Kidney (tissue), 22 donors: ENCODE data around the gene IFIT2. TPM values are rescaled to one million over a fixed set of nuclear protein-coding genes. Genes with fewer than 3 reads are reported as not detected.
"Not testable (repeated sequence)": the region's sequence is repeated elsewhere in the genome, so short reads cannot be mapped to it uniquely, and the experiment has no call there.

Experiments used
- DNase-seq, 5 donors: peaks; one replicate each; pipeline ENCODE4 v3.0.0-alpha.2; 2013 to 2020
- FAIRE-seq: peaks from 2 replicates; lab custom pipeline; 2012; peaks lifted over from hg19 to GRCh38; lab: Jason Lieb, UNC
- H3K27ac ChIP-seq, 2 donors: one replicate each; pipeline ENCODE4 v1.7.0; 2013; ENCODE audit warnings: low read depth in 2 of 2, low read length in 2 of 2, inconsistent platforms in 1 of 2
- H3K27me3 ChIP-seq: one replicate; pipeline ENCODE4 v1.7.1; 2013; ENCODE audit warnings: low read length, inconsistent platforms; ENCODE audit not compliant: control insufficient read depth, insufficient read depth
- H3K36me3 ChIP-seq, 3 donors: one replicate each; pipeline versions ENCODE4 v1.7.0 to v1.7.1; 2013; ENCODE audit warnings: low read length in 3 of 3, control low read depth in 1 of 3, inconsistent platforms in 1 of 3; ENCODE audit not compliant: insufficient read depth in 3 of 3, control insufficient read depth in 2 of 3
- H3K4me1 ChIP-seq, 3 donors: one replicate each; pipeline versions ENCODE4 v1.7.0 to v1.7.1; 2013; ENCODE audit warnings: low read length in 3 of 3, inconsistent platforms in 1 of 3, low read depth in 1 of 3; ENCODE audit not compliant: control insufficient read depth in 2 of 3, insufficient read depth in 2 of 3
- H3K4me3 ChIP-seq, 3 donors: one replicate each; pipeline versions ENCODE4 v1.7.0 to v1.8.1; 2013; ENCODE audit warnings: low read length in 3 of 3, control low read depth in 1 of 3, inconsistent platforms in 1 of 3
- H3K9ac ChIP-seq, 3 donors: one replicate each; pipeline versions ENCODE4 v1.7.0 to v1.7.1; 2013; ENCODE audit warnings: low read length in 3 of 3, control low read depth in 1 of 3, inconsistent platforms in 1 of 3
- H3K9me3 ChIP-seq, 3 donors: one replicate each; pipeline versions ENCODE4 v1.7.0 to v1.7.1; 2013; ENCODE audit warnings: low read length in 3 of 3, control low read depth in 1 of 3, inconsistent platforms in 1 of 3; ENCODE audit not compliant: control insufficient read depth in 2 of 3, insufficient read depth in 1 of 3
- CTCF ChIP-seq: IDR thresholded peaks from 3 replicates; pipeline ENCODE4 v1.5.1; 2012; ENCODE audit warnings: mild to moderate bottlenecking, moderate library complexity, borderline replicate concordance; ENCODE audit not compliant: insufficient read depth; ENCODE audit errors: extremely low read depth
- intact Hi-C: fragments of 100-400 bp; cut with DNase I; formaldehyde crosslinking; loops from one replicate; pipeline ENCODE4 v1.11.1; 2022
- long read RNA-seq, 10 donors: library from polyadenylated mRNA in 1 of 10; unstranded in 1 of 10; transcript quantifications; one replicate each; pipeline ENCODE4 v2.0.0 and lab custom pipeline, GENCODE V29; 2021 to 2026
- polyA plus RNA-seq: library from polyadenylated mRNA; stranded (reverse); fragments of 350-450 nt; fragmentation: Illumina TruSeq; extraction: RNeasy Lipid Tissue Mini Kit (QIAGEN cat#74804); gene quantifications from one replicate; pipeline ENCODE4 v1.2.3, GENCODE V29; 2014; ENCODE audit warnings: low read depth, low replicate concordance; ENCODE audit not compliant: insufficient read depth
- total RNA-seq: library from RNA; stranded (reverse); fragmentation: NEBNext Ultra II Directional; extraction: Animal tissue kit (Norgen Biotek cat#: 25700); gene quantifications from one replicate; pipeline ENCODE4 v1.2.1, GENCODE V29; 2021
- donor health status: control.
- donor health status: control.
- donor health status: control.
- donor health status: control.
- donor health status: control.
- donor health status: DM: yes; HTN: yes; CAD: no.
- donor health status: Normal renal cell carcinoma (clear cell type).

The IFIT2 gene
- total RNA-seq, result 12.2 TPM
- polyA plus RNA-seq, result 6.9 TPM
- long read RNA-seq, donor 1, partial matches to known transcripts, result 0 of 3 reads
- long read RNA-seq, donor 1, other reads (novel, unspliced or antisense), result 0 of 3 reads
- long read RNA-seq, donor 2, partial matches to known transcripts, result 0 of 3 reads
- long read RNA-seq, donor 2, other reads (novel, unspliced or antisense), result 0 of 3 reads
- long read RNA-seq, donor 3, partial matches to known transcripts, result 0 of 3 reads
- long read RNA-seq, donor 3, other reads (novel, unspliced or antisense), result 0 of 3 reads
- long read RNA-seq, donor 4, partial matches to known transcripts, result 0 of 2 reads
- long read RNA-seq, donor 4, other reads (novel, unspliced or antisense), result 0 of 2 reads
- long read RNA-seq, donor 5, partial matches to known transcripts, result 0 of 1 reads
- long read RNA-seq, donor 5, other reads (novel, unspliced or antisense), result 0 of 1 reads
- long read RNA-seq, donor 6, transcript IFIT2-201 (2 exons, 3,489 nt), result major isoform, 6 of 6 reads
- long read RNA-seq, donor 6, partial matches to known transcripts, result 0 of 6 reads
- long read RNA-seq, donor 6, other reads (novel, unspliced or antisense), result 0 of 6 reads
- long read RNA-seq, donor 7, transcript IFIT2-201 (2 exons, 3,489 nt), result major isoform, 21 of 24 reads
- long read RNA-seq, donor 7, partial matches to known transcripts, result 2 of 24 reads
- long read RNA-seq, donor 7, other reads (novel, unspliced or antisense), result 1 of 24 reads
- long read RNA-seq, donor 8, result 0 reads
- long read RNA-seq, donor 9, result 0 reads
- long read RNA-seq, donor 10, result 0 reads

- Histone ChIP-seq H3K27ac (peak within 1 kb of the TSS; percentile 89 to 94), H3K9me3 (no peaks in the 10 kb centered on the region), H3K4me3 (peak within 1 kb of the TSS; percentile 68 to 89 (median 86)), H3K27me3 (no peaks in the 10 kb centered on the region), H3K9ac (peak within 1 kb of the TSS; percentile 66 to 97 (median 66)), H3K36me3 (peaks cover 0 to 10% (median 7%) of the 10 kb centered on the region in 3 donors), H3K4me1 (peaks cover 4 to 18% (median 13%) of the 10 kb centered on the region in 3 donors)
- DNase-seq (peak in 4 of 5 donors; percentile 41 to 89 (median 61)), FAIRE-seq (no peak)
- intact Hi-C loops, result no loop called here
- TF ChIP-seq CTCF, result no peak
Measured at GRCh38 chr10:89301721-89302445, at the start of gene IFIT2. IFIT2 (plus strand) TSS chr10:89302046; CDS start chr10:89302124, 78 bp downstream.

GRCh38 chr10:89252225-89252585, 49.6 kb upstream of the IFIT2 start:
- Histone ChIP-seq H3K4me3 (peak overlapping the region; percentile 48 to 86 (median 83)), H3K4me1 (peaks cover 2 to 6% (median 4%) of the 10 kb centered on the region in 3 donors), H3K9me3 (no peaks in the 10 kb centered on the region), H3K9ac (no peak overlapping the region), H3K27ac (no peak overlapping the region), H3K27me3 (no peaks in the 10 kb centered on the region), H3K36me3 (no peaks in the 10 kb centered on the region)
- no peak for FAIRE-seq
- no peak for TF ChIP-seq CTCF
- intact Hi-C loops, result no loop called here
- DNase-seq, result no peak

- H3K9me3 ChIP-seq, H3K27me3 ChIP-seq, DNase-seq, H3K27ac ChIP-seq, intact Hi-C loops, H3K9ac ChIP-seq, H3K36me3 ChIP-seq, H3K4me1 ChIP-seq, H3K4me3 ChIP-seq, FAIRE-seq: not testable (repeated sequence)
Measured at GRCh38 chr10:89255091-89255579, 46.7 kb upstream of the IFIT2 start.
